Measurements from ENCODE around the gene ZNF609. TPM values are rescaled to one million over a fixed set of nuclear protein-coding genes. Genes with fewer than 3 reads are reported as not detected.

ZNF609 gene
- total RNA-seq, 1 experiment from 2014 or later = 31.0 TPM

- H3K79me2 ChIP-seq (ENCODE audit: insufficient read depth, low read length) = peaks cover 22% of the 10 kb centered on the region; the same call in 1 of the 2 replicates
- no peaks in the 10 kb centered on the region for H3K27me3 ChIP-seq (ENCODE audit: insufficient read depth, low read length)
- ATAC-seq (no peak), DNase-seq (ENCODE audit: low read depth, low spot score) (no peak)
- intact Hi-C loops (cut with micrococcal nuclease) = no loop called here
- no peak overlapping the region for H3K4me2 ChIP-seq (ENCODE audit: low read length)
- no peak overlapping the region for H3K4me3 ChIP-seq (replicated peaks in 1 of 2; ENCODE audit: low read depth in 1 of 2, low read length in 2 of 2)
- H3K4me1 ChIP-seq (ENCODE audit: control insufficient read depth in 1 of 2, insufficient read depth in 2 of 2, low read length in 2 of 2) = no peaks in the 10 kb centered on the region
- H2AFZ ChIP-seq (ENCODE audit: low read depth, low read length, poor library complexity, severe bottlenecking) = no peak overlapping the region
- H3K9me3 ChIP-seq (ENCODE audit: control insufficient read depth in 1 of 2, insufficient read depth in 1 of 2, low read depth in 1 of 2, low read length in 2 of 2) = no peaks in the 10 kb centered on the region
- no peaks in the 10 kb centered on the region for H3K9me2 ChIP-seq (ENCODE audit: insufficient read depth)
- H3K27ac ChIP-seq (ENCODE audit: low read depth, low read length) = no peak overlapping the region
- no peaks in the 10 kb centered on the region for H4K20me1 ChIP-seq (ENCODE audit: insufficient read depth)
- POLR2A ChIA-PET = no interaction called here
- RAD21 ChIA-PET (ENCODE audit: low non-redundant PET in 1 of 2, low total read pairs in 2 of 2, uncharacterized antibody in 2 of 2, unreplicated experiment in 2 of 2) = no interaction called here
- CTCF ChIA-PET = no interaction called here
- H3K9ac ChIP-seq (ENCODE audit: low read length) = no peak overlapping the region
- H3K36me3 ChIP-seq (ENCODE audit: control insufficient read depth in 1 of 2, insufficient read depth in 2 of 2, low read length in 2 of 2) = no peaks in the 10 kb centered on the region
- TF ChIP-seq REST (IDR thresholded peaks at IDR 0.05; ENCODE audit: low read depth) (no peak), CEBPB (IDR thresholded peaks at IDR 0.05; ENCODE audit: low read depth) (no peak), YY1 (IDR thresholded peaks at IDR 0.05; ENCODE audit: extremely low read depth, insufficient replicate concordance, low read depth, low read length) (no peak), CBX3 (IDR thresholded peaks at IDR 0.05; ENCODE audit: low read depth) (no peak), ZBTB33 (IDR thresholded peaks at IDR 0.05; ENCODE audit: extremely low read depth, insufficient replicate concordance, low read length) (no peak), ZNF274 (IDR thresholded peaks at IDR 0.05; ENCODE audit: low read depth, low read length) (no peak), POLR2AphosphoS5 (IDR thresholded peaks at IDR 0.05; ENCODE audit: low read depth, low read length) (no peak), CTCF (IDR thresholded peaks at IDR 0.05 in 2 of 3, conservative IDR thresholded peaks at IDR 0.05 in 1 of 3; ENCODE audit: borderline replicate concordance in 1 of 3, insufficient read depth in 1 of 3, low read depth in 2 of 3, low read length in 2 of 3) (no peak), RAD21 (IDR thresholded peaks at IDR 0.05; ENCODE audit: low read depth) (no peak), FOSL1 (IDR thresholded peaks at IDR 0.05; ENCODE audit: low read depth) (no peak), ELF1 (IDR thresholded peaks at IDR 0.05; ENCODE audit: borderline replicate concordance, low read depth) (no peak), ATF3 (IDR thresholded peaks at IDR 0.05) (no peak), JUND (IDR thresholded peaks at IDR 0.05) (no peak), SP1 (IDR thresholded peaks at IDR 0.05; ENCODE audit: low read depth) (no peak), EZH2 (IDR thresholded peaks at IDR 0.05) (no peak), MAX (IDR thresholded peaks at IDR 0.05) (no peak), SIN3A (IDR thresholded peaks at IDR 0.05; ENCODE audit: low read depth) (no peak)
- no TSS peak for BruUV-seq (replicated peaks)
These were observed 157.3 kb downstream of the ZNF609 start for GRCh38 chr15:64617727-64618126.
